Glomerular visceral epithelial cell (primary cell): ENCODE results near the gene ISG20.
A peak's percentile ranks its signal among the peaks of the same experiment; 100 is the strongest.
"Not testable (repeated sequence)": the region's sequence is repeated elsewhere in the genome, so short reads cannot be mapped to it uniquely, and the experiment has no call there.

ENCODE experiments used
- DNase-seq: peaks from one replicate; pipeline ENCODE4 v3.0.0-alpha.2; 2016; ENCODE audit errors: extremely low spot score

The ISG20 gene

DNA sequence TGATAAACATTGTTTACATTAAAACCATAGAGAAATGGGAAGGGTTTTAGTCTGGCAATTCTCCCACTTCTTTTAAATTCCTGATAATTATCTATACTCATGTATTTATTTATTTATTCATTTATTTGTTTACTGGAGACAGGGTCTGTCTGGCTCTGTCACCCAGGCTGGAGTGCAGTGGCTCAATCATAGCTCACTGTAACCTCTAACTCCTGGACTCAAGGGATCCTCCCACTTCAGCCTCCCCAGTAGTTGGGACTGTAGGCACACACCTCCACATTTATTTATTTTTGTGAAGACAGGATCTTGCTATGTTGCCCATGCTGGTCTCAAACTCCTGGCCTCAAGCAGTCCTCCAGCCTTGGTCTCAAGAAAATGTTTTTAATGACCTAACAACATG lies 20.1 kb upstream of the ISG20 start:
- DNase-seq, result no peak

DNA sequence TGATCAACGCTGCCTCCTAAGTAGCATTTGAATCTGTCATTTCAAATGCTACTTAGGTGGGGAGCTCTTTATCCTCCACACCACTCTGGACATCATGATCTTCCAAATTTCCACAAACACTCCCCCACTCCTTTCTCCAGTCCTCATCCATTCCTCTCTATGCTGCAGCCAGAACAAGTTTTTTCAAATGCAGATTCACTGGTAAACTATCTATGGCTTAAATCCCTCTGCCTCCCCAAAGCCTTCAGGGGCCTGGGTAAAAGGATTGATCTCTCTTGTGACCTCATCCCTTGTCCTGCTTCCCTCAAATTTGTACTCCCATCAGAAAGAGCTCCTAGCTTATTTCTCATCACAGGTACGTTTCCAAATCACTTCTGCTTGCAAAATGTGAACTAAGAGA lies 19.0 kb upstream of the ISG20 start:
- no peak for DNase-seq

DNA sequence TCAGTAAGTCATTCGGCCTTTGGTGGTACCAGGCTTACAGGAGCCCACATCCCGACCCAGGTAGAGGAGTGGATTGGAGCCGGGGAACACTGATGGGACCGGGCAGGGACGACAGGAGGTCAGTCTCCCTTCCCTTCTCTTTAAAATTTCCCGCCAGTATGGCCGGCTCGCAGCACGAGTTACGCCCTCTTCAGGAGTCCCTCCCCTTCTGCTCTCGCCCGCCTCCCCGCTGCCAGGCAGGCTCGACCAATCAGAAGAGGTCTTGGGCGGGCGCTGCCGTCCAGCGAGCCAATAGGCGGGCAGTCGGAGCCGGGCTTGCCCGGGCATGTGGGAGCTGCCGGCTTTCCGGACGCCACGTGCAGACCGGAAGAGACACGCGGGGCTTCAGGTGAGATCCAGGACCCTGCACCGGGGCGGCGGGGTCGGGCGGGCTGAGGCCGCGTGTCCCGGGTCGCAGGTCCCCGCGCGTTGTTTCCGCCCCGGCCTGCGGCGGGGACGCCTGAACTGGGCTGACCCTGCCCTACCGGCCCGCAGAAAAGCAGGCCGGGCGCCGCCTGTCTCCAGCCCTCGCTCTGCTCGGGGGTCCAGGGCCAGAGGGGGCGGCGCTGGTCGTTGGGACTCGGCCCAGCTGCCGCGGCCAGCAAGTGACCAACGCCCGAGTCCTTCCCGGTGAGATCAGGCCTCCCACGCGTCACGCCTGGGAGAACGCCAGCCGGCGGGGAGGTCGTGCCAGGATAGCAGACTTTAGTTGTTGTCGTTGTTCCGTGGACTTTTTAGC lies 17.6 kb upstream of the ISG20 start, which contains the start of gene AEN:
Gene AEN (plus strand): TSS at position 346 of the 778 bp plus-strand sequence. CDS start 4,870 bp downstream, outside the sequence.
- peak; percentile 97 for DNase-seq

DNA sequence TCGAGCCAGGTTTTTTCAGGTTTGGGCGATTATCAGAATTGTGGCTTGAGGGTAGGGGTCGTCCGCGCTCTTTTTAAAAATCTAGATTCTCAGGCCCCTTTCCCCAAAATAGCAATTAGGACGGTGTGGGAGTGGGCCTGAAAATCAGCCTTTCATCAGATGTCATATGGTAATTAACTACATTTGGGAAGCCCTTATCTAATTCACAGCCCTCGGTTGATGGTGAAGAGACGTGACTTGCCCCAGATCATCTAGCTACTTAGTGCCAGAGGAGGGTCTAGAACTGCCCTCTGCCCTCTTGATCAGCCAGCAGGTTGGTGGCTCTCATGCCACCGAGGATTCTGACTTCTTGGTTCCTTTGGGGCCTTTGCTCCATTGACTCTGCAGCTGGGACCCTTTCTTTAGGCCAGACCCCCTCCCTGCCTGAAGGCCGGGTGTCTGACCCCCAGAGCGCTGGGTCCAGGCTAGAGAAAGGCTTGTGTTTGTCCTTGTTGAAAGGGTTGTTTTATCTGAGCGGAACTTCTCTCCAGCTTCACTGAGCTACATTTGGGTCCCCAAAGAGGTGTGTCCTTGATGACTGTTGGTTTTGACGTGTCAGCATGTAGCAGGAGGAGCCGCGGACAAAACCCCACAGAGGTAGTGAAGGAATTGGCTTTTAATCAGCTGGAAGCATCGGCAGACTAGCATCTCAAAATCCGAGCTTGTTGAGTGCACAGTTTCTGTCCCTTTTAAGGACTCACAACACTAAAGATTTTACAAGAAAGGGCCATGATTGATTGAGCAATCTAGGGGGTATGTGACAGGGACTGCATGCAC lies 16.8 kb upstream of the ISG20 start:
- DNase-seq, result peak; percentile 32

DNA sequence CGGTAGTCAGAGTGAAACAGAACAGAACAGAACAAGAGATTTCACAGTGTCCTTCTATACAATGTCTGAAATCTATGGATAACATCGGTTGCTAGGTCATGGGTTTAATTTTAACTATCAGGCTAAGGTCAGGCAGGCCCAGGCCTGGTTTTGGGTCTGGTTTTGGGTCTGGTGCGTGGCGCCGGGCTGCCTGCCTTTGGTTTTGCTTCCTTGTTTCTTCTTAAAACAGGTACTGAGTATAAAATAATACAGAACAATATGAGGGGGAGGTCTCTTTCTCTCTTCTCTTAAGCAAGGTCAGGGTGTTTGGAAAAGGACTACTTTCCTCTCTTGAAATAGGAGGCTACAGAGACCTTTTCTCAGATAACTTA lies 16.2 kb upstream of the ISG20 start:
- no peak for DNase-seq

DNA sequence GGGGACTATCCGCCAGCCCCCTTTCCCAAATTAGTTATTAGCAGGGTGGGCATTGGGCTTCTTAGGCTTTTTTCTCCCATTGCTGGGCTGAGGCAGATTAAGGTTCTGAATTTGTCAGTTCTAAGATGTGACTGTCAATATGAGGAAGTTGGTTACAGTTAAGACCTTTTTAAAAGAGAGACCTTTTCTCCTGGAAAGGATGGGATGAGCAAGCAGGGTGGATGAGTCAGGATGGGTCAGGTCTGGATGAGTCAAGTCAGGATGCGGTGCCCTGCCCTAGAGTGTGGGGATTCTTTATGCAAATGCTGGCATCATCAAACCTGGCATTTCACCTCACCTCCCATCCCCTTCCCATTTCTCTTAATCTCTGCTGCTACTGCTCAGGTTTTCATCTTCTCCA lies 15.8 kb upstream of the ISG20 start:
- DNase-seq, result peak; percentile 85

DNA sequence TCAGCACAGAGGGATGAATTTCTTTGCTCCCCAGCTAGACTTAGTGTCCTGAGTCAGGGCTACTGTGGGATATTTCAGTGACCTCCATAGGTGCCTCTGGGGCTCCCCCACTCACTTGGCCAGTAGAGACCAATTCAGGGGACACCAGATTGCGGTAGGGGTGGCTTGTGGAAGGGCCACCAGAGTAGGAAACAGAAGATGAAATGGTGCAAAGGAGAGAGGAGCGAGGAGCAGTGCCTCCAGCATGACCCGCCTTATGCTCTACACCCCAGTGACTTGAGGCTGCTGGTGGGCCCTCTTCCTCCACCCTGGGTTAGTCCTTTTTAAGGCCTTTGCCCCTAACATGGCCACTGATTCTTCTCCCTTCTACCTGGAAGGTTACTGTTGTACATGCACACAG lies 15.2 kb upstream of the ISG20 start:
- DNase-seq, result no peak

DNA sequence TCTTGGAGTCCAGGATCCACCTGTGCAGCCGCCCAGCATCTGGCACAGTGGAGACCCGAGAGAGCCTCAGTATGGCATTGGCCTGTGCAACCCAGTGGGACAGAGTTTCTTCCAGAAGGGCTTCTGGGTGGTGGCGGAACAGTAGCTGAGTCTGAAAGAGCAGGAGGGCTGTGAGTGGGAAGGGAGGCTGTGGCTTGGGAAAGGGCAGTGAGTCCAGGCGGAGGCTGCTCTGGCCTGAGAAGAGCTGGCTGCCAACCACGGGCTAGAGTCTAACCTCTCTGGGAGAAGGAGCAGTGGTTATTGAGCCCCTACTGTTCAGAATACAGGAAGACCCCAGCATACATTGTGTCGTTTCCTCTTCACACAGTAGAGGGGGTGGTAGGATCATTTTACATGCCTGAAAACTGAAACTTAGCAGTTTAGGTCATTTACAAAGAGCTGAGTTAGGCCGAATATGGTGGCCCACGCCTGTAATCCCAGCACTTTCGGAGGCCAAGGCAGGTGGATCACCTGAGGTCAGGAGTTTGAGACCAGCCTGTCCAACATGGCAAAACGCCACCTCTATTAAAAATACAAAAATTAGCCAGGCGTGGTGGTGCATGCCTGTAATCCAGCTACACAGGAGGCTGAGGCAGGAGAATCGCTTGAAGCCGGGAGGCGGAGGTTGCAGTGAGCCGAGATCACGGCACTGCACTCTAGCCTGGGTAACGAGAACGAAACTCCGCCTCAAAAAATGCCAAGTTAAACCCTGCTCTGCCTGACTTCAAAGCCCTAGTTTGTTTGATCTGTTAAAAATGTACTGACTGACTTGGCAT lies 14.5 kb upstream of the ISG20 start:
- DNase-seq, result peak; percentile 32

DNA sequence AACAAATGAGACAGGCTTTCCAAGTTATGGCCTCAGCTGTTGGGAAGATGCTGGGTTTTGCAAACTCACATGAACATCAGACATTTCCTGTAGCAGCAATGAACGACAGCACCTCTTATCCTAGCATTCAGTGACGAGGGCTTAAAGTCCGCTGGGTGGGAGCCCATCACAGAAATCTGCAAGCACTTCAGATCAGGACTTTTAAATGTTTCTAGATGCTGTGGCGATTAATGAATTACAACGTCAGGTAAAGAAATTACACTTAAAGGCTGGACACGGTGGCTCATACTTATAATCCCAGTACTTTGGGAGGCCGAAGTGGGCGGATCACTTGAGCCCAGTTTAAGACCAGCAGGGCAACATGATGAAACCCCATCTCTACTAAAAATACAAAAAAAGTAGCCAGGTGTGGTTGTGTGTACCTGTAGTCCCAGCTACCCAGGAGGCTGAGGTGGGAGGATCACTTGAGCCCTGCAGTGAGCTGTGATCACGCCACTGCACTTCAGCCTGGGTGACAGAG lies 13.8 kb upstream of the ISG20 start:
- no peak for DNase-seq

DNA sequence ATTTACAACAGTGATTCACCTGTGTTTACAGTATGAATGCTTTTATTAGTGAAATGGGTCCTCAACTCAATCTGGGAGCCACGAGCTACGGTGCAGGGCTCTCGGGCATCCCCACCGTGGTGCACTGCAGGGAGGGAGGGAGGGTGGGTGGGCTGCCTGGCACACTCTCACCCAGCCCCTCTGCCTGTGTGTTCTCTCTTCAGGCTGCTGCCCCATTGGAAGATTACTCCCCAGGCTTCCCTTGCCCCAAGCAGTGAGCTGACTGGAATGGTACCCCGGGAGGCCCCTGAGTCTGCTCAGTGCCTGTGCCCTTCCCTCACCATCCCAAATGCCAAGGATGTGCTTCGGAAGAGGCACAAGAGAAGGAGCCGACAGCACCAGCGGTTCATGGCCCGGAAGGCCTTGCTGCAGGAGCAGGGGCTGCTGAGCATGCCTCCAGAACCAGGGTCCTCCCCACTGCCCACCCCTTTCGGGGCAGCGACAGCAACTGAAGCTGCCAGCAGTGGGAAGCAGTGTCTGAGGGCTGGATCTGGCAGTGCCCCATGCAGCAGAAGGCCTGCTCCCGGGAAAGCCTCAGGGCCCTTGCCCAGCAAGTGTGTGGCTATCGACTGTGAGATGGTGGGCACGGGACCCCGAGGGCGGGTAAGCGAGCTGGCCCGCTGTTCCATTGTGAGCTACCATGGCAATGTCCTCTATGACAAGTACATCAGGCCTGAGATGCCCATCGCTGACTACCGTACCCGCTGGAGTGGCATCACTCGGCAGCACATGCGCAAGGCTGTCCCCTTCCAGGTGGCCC lies 12.7 kb upstream of the ISG20 start:
- no peak for DNase-seq

DNA sequence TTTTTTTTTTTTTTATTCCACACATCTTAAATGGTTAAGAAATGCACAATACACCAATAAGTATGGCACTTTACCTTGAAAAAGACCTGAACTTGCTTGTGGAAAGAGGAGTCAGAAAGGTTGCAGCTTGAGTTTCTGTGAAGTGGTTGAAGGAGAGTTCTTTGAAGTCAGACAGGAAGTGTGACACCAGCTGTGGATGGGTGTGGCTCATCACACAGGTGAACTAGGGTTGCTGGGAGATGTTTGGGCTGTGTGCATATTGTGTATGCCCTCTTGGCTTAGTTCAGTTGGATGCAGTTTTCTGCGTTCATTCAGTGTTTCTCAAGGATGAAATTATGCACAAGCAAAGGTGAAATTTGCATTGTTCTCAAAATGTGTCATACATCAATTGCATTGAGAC lies 11.4 kb upstream of the ISG20 start:
- no peak for DNase-seq

DNA sequence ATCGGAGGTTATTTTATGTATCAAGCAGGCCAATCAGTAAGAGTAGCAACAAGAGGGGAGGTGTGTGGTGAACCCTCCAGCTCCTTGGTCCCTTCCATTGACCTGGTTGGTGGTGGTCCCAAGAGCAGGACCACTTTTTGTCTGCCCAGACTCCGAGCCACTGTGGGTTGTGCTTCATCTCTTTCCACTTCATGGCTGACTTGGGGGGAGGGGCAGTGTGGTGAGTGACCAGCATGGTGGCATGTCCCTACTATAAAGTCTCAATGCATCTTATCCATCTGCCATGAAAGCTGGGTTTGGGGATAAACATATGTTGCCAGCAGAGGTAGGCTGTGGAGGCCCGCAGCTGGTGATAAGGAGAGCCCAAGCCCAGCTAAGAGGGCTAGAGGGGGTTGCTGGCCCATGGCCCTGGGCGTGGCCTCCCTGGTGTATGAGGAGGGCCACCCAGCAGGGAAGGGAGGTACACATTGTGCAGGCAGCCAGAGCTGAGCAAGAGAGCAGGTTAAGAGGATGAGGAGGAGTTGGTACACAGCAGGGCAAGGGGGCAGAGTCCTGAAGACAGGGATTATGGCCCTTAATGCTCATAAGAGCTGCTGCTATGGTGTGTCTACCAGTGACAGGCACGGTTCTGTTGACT lies 10.7 kb upstream of the ISG20 start:
- DNase-seq, result no peak

DNA sequence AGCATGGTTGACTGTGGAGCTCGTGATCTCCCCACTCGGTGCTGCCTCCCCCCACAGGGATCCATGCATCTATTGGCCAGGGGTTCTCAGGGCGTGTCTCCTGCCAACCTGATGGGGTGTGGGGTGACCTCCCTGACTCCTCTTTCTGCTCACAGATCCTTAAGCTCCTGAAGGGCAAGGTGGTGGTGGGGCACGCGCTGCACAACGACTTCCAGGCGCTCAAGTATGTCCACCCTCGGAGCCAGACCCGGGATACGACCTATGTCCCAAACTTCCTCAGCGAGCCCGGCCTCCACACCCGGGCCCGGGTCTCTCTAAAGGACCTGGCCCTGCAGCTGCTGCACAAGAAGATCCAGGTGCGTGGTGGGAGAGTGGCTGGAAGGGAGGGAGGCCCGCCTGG lies 9.7 kb upstream of the ISG20 start:
- DNase-seq, result no peak

DNA sequence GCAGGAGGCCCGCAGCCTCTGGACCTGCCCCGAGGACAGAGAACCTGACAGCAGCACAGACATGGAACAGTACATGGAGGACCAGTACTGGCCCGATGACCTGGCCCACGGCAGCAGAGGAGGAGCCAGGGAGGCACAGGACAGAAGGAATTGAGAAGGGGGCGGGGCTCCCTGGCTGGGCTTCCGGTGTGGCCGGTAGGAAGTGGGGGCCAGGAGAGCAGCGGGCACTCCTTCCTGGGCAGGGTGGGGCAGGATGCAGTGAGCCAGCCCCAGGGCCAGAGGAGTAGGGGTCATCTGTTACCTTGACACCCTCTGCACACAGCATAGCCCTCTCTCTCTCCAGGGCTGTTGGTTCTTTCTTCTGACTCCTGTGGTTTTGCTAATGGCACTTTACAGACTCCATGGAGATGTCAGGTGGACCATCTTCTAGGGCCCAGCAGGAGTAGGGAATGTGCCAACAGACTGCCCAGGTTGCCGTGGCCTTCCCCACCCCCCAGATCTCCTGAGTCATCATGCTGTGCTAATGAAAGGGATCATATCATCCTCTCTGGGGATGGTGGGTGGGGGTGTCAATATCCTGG lies 8.6 kb upstream of the ISG20 start:
- DNase-seq, result peak; percentile 30

DNA sequence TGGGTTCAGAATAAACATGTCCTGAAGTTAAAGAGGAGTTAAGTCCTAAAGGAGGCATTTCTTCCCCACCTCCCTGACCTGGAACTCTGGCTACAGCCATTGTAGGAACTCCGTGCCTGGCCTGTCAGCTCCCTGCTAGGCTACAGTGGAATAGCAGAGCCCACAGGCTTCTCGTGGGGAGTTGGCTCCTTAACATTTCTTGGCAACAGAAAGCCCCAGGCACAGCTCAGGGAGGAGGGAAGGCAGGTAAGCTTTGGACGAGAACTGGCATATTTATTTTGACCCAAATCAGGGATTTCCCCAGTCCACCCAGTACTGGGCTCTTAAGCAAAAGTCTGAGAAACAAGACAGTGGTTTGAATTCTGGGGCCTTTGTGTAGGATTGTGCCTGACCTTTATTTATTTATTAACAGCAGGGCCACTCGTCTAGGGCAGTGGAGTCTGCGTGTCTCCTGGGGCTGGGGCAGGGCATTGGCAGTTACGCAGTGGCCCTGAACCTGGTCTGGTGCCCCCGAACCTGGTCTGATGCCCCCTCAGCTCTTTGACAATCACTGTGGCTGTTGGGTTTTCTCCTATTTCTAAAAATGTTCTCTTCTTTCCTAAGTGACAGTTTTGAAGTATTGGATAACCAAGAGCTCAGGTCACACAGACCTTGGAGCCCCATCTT lies 7.9 kb upstream of the ISG20 start:
- no peak for DNase-seq

DNA sequence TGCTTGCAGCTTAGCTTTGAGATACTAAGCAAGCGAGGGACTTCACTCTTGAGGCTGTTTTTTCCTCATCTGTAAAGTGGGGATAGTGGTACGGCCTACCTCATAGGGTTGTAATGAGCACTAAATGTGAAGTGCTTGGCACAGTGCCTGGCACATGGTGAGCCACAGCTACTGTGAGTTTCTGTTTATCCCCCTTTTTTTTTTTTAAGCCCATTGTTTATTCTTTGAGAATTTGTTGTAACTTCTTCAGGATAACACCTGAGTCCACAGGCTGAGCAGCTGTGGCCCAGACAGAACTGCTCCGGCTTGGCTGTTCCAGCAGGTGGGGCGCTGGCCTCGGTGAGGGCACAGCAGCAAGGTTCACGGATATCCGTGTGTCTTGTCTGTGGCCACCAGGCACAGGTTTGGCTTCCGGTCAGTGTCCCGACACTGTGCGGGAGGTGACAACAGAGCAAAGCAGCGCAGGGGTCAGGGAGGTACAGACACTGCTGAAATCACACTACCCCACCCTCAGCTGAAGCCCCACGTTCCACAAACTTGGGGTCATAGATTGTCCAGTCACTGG lies 7.3 kb upstream of the ISG20 start:
- no peak for DNase-seq

DNA sequence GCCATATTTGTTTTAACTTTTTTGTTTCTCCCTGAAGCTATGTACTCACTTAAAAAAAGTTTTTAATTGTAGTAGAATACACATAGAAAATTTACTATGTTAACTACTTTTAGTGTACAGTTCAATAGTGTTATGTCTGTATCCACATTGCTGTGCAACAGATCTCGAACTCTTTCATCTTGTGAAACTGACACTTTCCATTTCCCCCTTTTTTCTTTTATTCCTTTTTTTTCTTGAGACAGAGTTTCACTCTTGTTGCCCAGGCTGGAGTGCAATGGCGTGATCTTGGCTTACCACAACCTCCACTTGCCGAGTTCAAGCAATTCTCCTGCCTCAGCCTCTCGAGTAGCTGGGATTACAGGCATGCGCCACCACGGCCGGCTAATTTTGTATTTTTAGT lies 6.0 kb upstream of the ISG20 start:
- DNase-seq, result not testable (repeated sequence)

DNA sequence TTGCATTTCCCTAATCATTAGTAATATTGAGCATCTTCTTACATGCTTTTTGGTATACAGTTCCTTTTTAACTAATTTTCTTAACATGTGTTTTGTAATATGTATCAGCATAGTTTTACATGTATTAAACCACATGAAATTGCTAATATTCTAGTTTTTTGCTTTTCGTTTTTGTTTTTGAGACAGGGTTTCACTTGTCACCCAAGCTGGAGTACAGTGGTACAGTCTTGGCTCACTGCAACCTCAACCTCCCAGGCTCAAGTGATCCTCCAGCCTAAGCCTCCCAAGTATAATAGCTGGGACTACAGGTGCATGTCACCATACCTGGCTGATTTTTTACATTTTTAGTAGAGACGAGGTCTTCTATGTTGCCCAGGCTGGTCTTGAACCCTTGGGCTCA lies 4.4 kb upstream of the ISG20 start:
- DNase-seq, result no peak

DNA sequence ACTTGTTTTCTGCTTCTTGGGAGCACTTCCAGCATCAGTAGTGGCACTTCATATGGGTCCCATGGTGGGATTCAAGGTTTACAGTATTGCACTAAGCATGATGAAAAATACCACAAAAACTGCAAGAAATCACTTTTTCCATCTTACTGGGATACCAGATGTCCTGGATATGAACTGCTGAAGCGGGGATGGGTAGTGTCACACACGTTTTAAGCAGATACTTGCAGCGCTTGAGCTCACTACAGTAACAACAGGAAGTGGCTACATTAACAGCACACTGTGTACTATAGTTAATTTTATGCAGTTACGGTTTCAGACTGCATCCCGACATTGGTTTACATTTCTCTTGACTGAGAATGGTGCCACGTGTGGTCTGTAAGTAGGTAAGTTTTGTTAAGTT lies 3.5 kb upstream of the ISG20 start:
- DNase-seq, result no peak

DNA sequence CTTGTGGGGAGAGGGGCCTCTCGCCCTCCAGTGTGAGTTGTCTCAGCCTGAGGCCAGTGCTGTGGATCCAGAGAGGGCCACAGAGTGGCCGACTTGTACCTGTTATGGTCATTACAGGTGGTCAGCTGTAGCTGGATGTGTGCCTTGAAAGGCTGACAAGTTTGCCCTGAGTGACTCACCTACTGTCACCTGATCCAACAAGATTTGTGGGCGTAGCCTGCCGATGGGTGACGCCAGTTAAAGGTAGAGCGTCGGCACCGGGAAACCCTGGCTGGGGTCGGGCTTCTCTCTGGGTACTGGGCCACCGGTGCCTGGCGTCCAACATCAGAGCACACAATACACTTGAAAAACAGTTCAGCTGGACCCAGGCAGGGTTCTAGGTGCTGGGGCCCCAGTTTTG lies 2.8 kb upstream of the ISG20 start:
- no peak for DNase-seq
